LNCaP clone FGC (cell line): ENCODE measurements around the gene HMSD.
"Not testable (repeated sequence)": the region's sequence is repeated elsewhere in the genome, so short reads cannot be mapped to it uniquely, and the experiment has no call there.

ENCODE experiments used
- DNase-seq: peaks from one replicate; pipeline ENCODE4 v3.0.0-alpha.2; 2011; ENCODE audit warnings: low read depth
- H3K4me3 ChIP-seq: 2 replicates; pipeline ENCODE4 v1.5.1; 2011; ENCODE audit warnings: mild to moderate bottlenecking, low read depth, low read length, control low read depth
- TF ChIP-seq, protein P1 (sequence below): IDR thresholded peaks from 2 replicates; pipeline ENCODE4 v1.5.1; 2012; ENCODE audit warnings: mild to moderate bottlenecking; ENCODE audit not compliant: control insufficient read depth, insufficient read depth; ENCODE audit errors: extremely low read depth

HMSD gene

DNA sequence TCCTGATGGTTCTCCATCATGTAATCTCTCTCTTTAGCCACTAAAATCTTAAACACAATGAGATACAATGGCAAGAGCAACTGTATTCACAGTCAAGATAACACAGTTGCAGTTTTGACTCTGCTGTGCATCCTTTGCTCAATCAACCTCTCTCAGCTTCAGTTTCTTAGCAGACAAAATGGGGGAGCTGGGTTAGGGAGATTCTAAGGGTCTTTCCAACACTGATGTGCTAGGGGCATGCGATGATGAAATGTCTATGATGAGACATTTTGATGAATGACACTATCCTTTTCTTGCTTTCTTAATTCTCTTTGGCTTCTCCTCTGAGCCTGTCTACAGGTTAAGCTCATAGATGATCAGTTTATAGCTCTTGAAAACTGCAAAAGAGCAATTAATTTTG is 40.2 kb upstream of the HMSD start:
- no peak overlapping the region for H3K4me3 ChIP-seq
- no peak for DNase-seq
- TF ChIP-seq, protein P1, sequence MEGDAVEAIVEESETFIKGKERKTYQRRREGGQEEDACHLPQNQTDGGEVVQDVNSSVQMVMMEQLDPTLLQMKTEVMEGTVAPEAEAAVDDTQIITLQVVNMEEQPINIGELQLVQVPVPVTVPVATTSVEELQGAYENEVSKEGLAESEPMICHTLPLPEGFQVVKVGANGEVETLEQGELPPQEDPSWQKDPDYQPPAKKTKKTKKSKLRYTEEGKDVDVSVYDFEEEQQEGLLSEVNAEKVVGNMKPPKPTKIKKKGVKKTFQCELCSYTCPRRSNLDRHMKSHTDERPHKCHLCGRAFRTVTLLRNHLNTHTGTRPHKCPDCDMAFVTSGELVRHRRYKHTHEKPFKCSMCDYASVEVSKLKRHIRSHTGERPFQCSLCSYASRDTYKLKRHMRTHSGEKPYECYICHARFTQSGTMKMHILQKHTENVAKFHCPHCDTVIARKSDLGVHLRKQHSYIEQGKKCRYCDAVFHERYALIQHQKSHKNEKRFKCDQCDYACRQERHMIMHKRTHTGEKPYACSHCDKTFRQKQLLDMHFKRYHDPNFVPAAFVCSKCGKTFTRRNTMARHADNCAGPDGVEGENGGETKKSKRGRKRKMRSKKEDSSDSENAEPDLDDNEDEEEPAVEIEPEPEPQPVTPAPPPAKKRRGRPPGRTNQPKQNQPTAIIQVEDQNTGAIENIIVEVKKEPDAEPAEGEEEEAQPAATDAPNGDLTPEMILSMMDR = no peak

DNA sequence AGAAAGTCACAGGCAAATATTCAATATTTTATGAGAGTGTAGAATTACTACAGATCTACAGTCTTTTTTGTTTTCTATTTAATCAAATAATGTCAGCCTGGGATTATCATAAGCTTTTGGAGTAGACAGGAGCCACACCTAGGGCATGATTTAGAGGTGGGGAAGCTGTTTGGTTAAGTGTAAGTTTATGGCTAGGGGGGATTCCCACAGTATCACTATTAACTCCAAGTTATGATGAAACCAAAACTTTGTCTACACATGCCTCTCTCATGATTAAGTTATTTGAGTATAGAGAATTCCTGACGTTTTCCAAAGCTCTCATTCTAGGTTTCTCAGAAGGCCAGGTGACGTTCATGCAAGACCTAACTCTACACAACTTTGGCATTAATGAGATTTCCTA is 39.2 kb upstream of the HMSD start:
- DNase-seq = no peak
- TF ChIP-seq, protein P1 = no peak
- no peak overlapping the region for H3K4me3 ChIP-seq

DNA sequence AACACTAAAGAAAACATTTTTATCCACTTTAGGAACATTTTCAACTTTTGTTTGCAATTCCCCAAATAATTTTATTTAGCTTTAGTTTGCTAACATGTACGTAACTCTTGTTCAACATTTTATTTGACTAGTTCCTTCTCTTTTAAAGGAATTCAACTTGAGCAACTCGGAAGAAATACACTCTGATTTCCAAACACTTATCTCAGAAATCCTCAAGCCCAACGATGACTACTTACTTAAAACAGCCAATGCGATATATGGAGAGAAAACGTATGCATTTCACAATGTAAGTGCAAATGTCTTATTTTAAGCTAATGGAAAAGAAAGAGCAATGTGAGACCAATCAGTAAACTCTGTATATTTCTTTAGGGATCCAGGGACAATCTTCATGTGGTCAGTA is 31.3 kb upstream of the HMSD start:
- no peak for DNase-seq
- TF ChIP-seq, protein P1 = no peak
- no peak overlapping the region for H3K4me3 ChIP-seq

DNA sequence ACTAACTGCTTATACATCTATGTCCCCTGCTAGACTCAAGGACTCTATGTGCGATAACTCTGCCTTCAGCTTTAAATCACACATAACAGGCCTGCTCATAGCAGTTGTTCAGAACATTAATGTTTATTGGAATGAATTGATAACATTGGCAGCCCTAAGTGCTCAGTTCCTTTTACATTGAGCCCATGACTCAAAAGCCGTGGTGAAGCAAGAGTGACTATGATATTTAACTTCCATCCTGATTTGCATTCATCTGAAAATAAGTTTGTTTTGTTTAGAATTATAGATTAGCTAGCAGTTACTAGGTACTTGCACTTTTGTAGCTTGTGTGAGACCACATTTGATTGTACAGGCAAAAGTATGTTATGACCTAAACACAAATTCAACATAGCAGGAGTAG is 27.1 kb upstream of the HMSD start:
- no peak for DNase-seq
- TF ChIP-seq, protein P1 = no peak
- no peak overlapping the region for H3K4me3 ChIP-seq

DNA sequence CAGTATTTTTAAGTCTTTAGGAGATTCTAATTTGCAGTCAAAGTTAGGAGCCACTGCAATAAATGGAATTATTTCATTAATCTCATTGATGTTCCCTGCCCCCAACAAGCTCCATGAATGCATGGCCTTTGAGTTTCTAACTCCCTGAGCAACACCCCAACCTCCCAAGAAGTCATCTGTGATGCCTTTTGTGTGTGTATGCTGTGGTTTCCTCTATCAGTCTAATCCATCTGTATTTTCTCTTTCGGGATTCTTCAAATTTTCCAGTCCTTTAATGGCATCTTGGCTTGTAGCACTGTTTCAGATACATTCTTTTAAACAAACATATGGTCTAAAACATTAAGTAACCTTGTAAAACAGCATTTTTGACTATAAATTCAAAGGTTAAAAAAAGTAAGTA is 24.6 kb upstream of the HMSD start:
- no peak for DNase-seq
- H3K4me3 ChIP-seq = no peak overlapping the region
- TF ChIP-seq, protein P1 = no peak

DNA sequence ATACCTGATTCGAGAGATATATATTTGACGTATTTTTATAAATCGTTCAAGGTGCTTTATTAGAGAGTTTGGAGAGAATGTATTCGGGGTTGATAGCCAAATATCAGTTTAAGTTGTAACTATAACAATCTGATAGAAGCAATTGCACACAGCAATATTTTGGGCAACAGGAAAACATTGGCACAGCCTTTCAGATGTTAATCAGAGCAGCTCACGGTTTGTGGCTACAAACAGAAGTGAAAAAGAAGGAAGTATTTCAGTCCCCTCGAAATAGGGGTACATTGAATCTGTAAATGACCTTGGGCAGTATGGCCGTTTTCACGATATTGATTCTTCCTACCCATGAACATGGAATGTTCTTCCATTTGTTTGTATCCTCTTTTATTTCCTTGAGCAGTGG is 20.8 kb upstream of the HMSD start:
- DNase-seq = peak; percentile 14
- TF ChIP-seq, protein P1 = no peak
- no peak overlapping the region for H3K4me3 ChIP-seq

DNA sequence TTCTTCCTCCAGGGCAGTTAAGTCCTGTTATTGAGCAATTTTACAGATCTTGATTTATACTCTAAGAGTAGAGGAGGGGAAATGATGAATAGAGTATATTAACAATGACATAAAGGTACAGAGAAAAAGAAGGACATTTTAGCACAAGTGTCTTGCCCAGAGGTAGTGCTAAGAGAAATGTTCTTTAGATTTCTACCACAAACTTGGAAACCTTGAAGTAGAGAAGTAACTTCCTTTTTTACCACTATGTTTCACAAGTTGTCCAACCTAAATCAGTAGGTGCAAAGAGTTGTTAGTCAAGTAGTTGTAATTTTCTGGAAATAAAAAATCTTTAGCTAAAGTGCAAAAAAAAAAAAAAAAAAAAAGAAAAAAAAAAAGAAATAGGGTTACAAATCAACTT is 19.7 kb upstream of the HMSD start:
- DNase-seq, H3K4me3 ChIP-seq: not testable (repeated sequence)
